Thyroid gland (tissue), 4 donors: Measurements from ENCODE around the gene PSME1. TPM values are rescaled to one million over a fixed set of nuclear protein-coding genes. Genes with fewer than 3 reads are reported as not detected.
A peak's percentile ranks its signal among the peaks of the same experiment; 100 is the strongest.
"Not testable (repeated sequence)": the region's sequence is repeated elsewhere in the genome, so short reads cannot be mapped to it uniquely, and the experiment has no call there.

Experiments used
- DNase-seq, 2 donors: peaks; one replicate each; pipeline ENCODE4 v3.0.0-alpha.2; 2019
- H3K27ac ChIP-seq, 3 donors: fragments of 200-600 bp; sonication (generic); 1 replicate in 2 of 3; 2 replicates in 1 of 3; pipeline ENCODE4 v1.5.1; 2016 to 2019; ENCODE audit warnings: mild to moderate bottlenecking in 1 of 3, moderate library complexity in 1 of 3
- H3K27me3 ChIP-seq: fragments of 200-600 bp; sonication (generic); one replicate; pipeline ENCODE4 v1.5.1; 2019
- H3K36me3 ChIP-seq, 2 donors: fragments of 200-600 bp; sonication (generic); one replicate each; pipeline ENCODE4 v1.5.1; 2016 to 2019
- H3K4me1 ChIP-seq, 2 donors: fragments of 200-600 bp; sonication (generic); one replicate each; pipeline ENCODE4 v1.5.1; 2017 to 2019
- H3K4me3 ChIP-seq, 3 donors: fragments of 200-600 bp; sonication (generic); replicated peaks in 1 of 3; 1 replicate in 2 of 3; 2 replicates in 1 of 3; pipeline ENCODE4 v1.5.1; 2016; ENCODE audit warnings: mild to moderate bottlenecking in 1 of 3
- H3K9me3 ChIP-seq: fragments of 200-600 bp; sonication (generic); one replicate; pipeline ENCODE4 v1.5.1; 2017
- POLR2A ChIP-seq, 2 donors: fragments of 450-650 bp; IDR thresholded peaks; one replicate each; pipeline ENCODE4 v1.6.1; 2017; ENCODE audit warnings: antibody characterized with exemption in 2 of 2, mild to moderate bottlenecking in 2 of 2, moderate library complexity in 1 of 2
- WGBS, 2 donors: methylation state at CpG; one replicate each; pipeline ENCODE4 v1.1.5; 2017; 5-methylcytosine and 5-hydroxymethylcytosine counted together
- intact Hi-C: fragments of 100-400 bp; cut with DNase I; formaldehyde crosslinking; loops from one replicate; pipeline ENCODE4 v1.15.1; 2023
- total RNA-seq, 4 donors: library from RNA; depleted of rRNA; stranded (reverse); fragments of >200 nt; gene quantifications; one replicate each; pipeline ENCODE4 v1.2.3, GENCODE V29; 2016
- TF ChIP-seq, protein P1 (sequence below), 6 experiments: fragments of 200-600 bp in 3 of 6; fragments of 450-650 bp in 3 of 6; sonication (generic) in 3 of 6; IDR thresholded peaks; one replicate each; pipeline ENCODE4 v1.5.1; 2016 to 2019; ENCODE audit warnings: antibody characterized with exemption in 6 of 6, mild to moderate bottlenecking in 2 of 6, inconsistent platforms in 1 of 6, moderate library complexity in 1 of 6

PSME1 gene
- total RNA-seq, 4 donors from 2014 or later, result 117 to 193 (median 186) TPM

DNA sequence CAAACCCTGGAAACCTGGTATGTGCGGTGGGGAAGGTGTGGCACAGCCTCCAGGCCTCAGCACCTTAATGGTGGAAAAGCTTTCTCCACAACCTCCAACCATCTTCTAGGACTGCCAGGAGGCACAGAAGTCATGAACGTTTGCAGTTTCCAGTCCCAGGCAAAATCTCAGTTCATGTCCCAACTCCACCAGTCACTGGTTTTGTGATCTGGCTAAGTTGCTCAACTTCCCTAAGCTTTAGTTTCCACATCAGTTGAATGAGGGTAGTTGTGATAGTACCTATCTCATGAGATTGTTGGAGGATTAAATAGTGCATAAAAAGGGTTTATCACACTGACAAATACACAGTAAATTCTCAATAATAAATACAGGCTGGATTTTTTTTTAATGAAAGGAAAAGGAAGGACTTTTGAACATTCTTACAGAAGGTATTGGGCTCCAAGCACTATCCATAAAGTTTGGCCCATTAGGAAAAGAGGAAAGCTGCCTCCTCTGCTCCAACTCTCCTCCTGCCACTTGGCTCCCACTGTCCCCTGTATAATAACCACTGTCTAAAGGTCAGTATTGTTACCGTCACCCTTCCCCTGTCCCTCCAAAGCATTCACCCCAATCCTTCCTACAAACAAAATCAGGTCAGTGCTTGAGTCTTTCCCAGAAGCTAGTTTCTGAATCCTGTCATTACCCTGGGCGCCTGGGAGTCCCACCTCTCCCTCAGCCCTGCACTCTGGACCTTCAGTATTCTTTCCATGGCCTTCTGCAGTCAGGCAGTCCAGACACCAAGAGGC, 35.6 kb upstream of the PSME1 start:
- WGBS, 2 donors, result 87 to 93% methylated on average over 4 of the region's 4 CpGs
- no peaks in the 10 kb centered on the region for H3K9me3 ChIP-seq
- intact Hi-C loops, result no loop called here
- no peak for TF ChIP-seq POLR2A (IDR thresholded peaks at IDR 0.05)
- TF ChIP-seq, protein P1, sequence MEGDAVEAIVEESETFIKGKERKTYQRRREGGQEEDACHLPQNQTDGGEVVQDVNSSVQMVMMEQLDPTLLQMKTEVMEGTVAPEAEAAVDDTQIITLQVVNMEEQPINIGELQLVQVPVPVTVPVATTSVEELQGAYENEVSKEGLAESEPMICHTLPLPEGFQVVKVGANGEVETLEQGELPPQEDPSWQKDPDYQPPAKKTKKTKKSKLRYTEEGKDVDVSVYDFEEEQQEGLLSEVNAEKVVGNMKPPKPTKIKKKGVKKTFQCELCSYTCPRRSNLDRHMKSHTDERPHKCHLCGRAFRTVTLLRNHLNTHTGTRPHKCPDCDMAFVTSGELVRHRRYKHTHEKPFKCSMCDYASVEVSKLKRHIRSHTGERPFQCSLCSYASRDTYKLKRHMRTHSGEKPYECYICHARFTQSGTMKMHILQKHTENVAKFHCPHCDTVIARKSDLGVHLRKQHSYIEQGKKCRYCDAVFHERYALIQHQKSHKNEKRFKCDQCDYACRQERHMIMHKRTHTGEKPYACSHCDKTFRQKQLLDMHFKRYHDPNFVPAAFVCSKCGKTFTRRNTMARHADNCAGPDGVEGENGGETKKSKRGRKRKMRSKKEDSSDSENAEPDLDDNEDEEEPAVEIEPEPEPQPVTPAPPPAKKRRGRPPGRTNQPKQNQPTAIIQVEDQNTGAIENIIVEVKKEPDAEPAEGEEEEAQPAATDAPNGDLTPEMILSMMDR (IDR thresholded peaks at IDR 0.05), result no peak
- DNase-seq, result no peak
- H3K36me3 ChIP-seq, result peaks cover 0 to 18% of the 10 kb centered on the region in 2 donors
- peaks cover 5 to 6% of the 10 kb centered on the region in 2 donors for H3K4me1 ChIP-seq
- H3K27ac ChIP-seq, result no peak overlapping the region
- H3K4me3 ChIP-seq, result no peak overlapping the region
- no peaks in the 10 kb centered on the region for H3K27me3 ChIP-seq

DNA sequence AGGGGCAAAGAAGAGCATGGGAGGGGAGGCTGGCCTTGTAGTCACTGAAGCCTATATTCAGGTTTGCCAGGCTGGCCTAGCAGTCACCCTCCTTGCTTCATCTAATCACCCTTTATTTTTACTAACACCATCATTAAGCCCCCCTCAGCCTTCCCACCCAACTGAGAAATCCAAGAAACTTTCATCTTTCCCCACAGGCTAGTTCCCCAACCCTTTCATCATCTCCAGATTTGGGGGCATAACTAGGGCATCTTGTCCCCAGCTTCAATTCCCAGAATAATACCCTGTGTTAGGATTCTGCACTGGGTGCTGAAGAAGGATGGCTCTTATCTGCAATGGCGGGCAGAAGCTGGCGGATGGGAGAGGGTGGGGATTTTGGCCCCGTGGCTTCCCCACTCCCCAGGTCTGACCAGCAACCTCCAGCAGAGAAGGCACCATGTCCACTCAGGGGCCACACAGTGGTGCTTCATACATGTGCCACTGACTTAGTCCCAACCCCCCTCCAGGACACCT, 35.0 kb upstream of the PSME1 start:
- Histone ChIP-seq H3K36me3 (peaks cover 0 to 18% of the 10 kb centered on the region in 2 donors), H3K4me3 (no peak overlapping the region), H3K27ac (no peak overlapping the region), H3K27me3 (no peaks in the 10 kb centered on the region), H3K9me3 (no peaks in the 10 kb centered on the region), H3K4me1 (peaks cover 5 to 7% of the 10 kb centered on the region in 2 donors)
- TF ChIP-seq POLR2A (IDR thresholded peaks at IDR 0.05), result no peak
- TF ChIP-seq, protein P1 (IDR thresholded peaks at IDR 0.05), result no peak
- WGBS, 2 donors, result 93 to 100% methylated on average over 3 of the region's 3 CpGs
- DNase-seq, result no peak
- intact Hi-C loops, result no loop called here

DNA sequence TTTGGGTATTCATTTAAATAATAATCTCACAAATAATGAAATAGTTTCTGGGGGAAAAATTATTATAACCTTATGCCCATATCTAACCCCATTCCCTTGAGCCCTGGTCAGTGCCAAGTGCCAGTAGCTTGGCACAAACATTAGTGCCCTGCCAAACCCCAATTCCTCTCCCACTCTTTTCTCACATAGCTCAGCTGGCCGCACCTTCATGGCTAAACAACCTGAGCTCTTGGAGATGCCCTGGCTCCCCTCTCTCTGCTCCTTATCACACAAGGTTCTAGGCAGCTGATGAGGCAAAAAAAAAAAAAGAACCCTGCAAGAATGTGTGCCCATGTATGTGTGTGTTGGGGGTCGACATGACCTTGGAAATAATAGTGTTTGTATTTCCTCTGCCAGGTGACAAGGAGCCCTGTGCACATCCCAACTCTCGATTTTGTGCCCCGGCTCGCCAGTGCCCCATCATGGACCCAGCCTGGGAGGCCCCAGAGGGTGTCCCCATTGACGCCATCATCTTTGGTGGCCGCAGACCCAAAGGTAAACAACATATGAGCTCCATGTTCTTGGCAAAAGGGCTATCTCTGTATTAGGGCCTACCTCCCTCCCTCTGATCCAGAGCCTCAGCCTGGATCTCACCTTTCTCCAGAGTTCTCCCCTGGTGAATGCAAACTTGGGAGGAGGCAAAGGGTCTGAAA, 33.5 kb upstream of the PSME1 start:
- Histone ChIP-seq H3K27ac (no peak overlapping the region), H3K9me3 (no peaks in the 10 kb centered on the region), H3K27me3 (no peaks in the 10 kb centered on the region), H3K4me3 (no peak overlapping the region), H3K4me1 (peaks cover 15 to 21% of the 10 kb centered on the region in 2 donors), H3K36me3 (peaks cover 0 to 18% of the 10 kb centered on the region in 2 donors)
- DNase-seq, result no peak
- 84 to 92% methylated on average over 7 of the region's 7 CpGs for WGBS, 2 donors
- TF ChIP-seq, protein P1 (IDR thresholded peaks at IDR 0.05), result no peak
- TF ChIP-seq POLR2A (IDR thresholded peaks at IDR 0.05), result no peak
- intact Hi-C loops, result no loop called here

DNA sequence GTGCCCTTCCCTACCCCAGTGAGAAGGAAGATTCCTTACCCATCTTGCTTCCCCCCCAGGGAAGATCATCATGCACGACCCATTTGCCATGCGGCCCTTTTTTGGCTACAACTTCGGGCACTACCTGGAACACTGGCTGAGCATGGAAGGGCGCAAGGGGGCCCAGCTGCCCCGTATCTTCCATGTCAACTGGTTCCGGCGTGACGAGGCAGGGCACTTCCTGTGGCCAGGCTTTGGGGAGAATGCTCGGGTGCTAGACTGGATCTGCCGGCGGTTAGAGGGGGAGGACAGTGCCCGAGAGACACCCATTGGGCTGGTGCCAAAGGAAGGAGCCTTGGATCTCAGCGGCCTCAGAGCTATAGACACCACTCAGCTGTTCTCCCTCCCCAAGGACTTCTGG, 32.5 kb upstream of the PSME1 start:
- Histone ChIP-seq H3K4me1 (peaks cover 15 to 25% of the 10 kb centered on the region in 2 donors), H3K4me3 (no peak overlapping the region), H3K27me3 (no peaks in the 10 kb centered on the region), H3K9me3 (no peaks in the 10 kb centered on the region), H3K27ac (no peak overlapping the region), H3K36me3 (peaks cover 0 to 12% of the 10 kb centered on the region in 2 donors)
- intact Hi-C loops, result no loop called here
- no peak for DNase-seq
- TF ChIP-seq POLR2A (IDR thresholded peaks at IDR 0.05), result no peak
- TF ChIP-seq, protein P1 (IDR thresholded peaks at IDR 0.05), result no peak
- WGBS, 2 donors, result 90 to 93% methylated on average over 6 to 12 of the region's 13 CpGs

DNA sequence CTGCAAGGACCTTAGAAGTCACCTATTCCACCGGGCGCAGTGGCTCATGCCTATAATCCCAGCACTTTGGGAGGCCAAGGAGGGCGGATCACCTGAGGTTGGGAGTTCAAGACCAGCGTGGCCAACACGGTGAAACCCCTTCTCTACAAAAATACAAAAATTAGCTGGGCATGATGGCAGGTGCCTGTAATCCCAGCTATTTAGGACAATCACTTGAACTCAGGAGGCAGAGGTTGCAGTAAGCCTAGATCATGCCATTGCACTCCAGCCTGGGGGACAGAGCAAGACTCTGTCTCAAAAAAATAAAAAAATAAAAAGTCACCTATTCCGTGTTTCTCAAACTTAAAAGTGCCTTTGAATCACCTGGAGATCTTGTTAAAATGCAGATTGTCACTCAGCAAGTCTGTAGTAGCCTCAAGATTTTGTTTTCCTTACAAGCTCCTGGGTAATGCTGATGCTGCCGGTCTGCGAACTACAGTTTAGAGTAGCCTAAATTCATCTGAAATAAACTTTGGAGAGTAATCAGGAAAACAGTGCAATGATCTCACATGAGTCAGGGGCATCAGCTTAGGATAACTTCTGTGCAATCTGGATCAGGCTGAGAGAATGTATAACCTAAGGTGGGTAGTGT, 30.3 kb upstream of the PSME1 start:
- WGBS, 2 donors, result 78 to 82% methylated on average over 8 of the region's 8 CpGs
- DNase-seq, result not testable (repeated sequence)

More for the DNA sequence above, 30.3 kb upstream of the PSME1 start:
- not testable (repeated sequence) for H3K4me3 ChIP-seq, H3K36me3 ChIP-seq, H3K27me3 ChIP-seq, H3K9me3 ChIP-seq
- intact Hi-C loops, result loop anchor here (5.0 kb wide), 1 partner anchor 48 kb away; no protein-coding TSS in a partner anchor
- H3K4me1 ChIP-seq, result peaks cover 15 to 28% of the 10 kb centered on the region in 2 donors
- peak overlapping the region; percentile 77 to 88 (median 79) for H3K27ac ChIP-seq
